Measurements from ENCODE around the gene SELENOO. TPM values are rescaled to one million over a fixed set of nuclear protein-coding genes. Genes with fewer than 3 reads are reported as not detected.

The SELENOO gene
- total RNA-seq, 1 experiment from 2014 or later, result 27.0 TPM

- POLR2A ChIA-PET, result interaction anchor here (0.6 to 0.7 kb wide), 2 partner anchors 52 to 269 kb away, joined by 3 to 5 read pairs; no protein-coding TSS in a partner anchor
- CTCF ChIA-PET, result interaction anchor here (1.1 kb wide), 2 partner anchors 8 to 10 kb away, joined by 3 to 8 read pairs; partner anchors contain the start of gene HDAC10
- Mint-ChIP-seq H3K4me3 (peak overlapping the region; percentile 99), H3K4me1 (peaks cover 16% of the 10 kb centered on the region), H3K9me3 (no peaks in the 10 kb centered on the region), H3K27ac (no peak overlapping the region), H3K27me3 (ENCODE audit: low read depth) (no peaks in the 10 kb centered on the region), H3K36me3 (0 out of 2 replicates have a peak, but pooled peaks cover 2% of the 10 kb centered on the region)
- DNase-seq (ENCODE audit: low spot score), result no peak
- no peak for ATAC-seq
- TF ChIP-seq NR1H2 (CRISPR knock-in tag; IDR thresholded peaks at IDR 0.05), result no peak
- no peak for TF ChIP-seq GABPB1 (CRISPR knock-in tag; IDR thresholded peaks at IDR 0.05)
- TF ChIP-seq KAT7 (CRISPR knock-in tag; IDR thresholded peaks at IDR 0.05; ENCODE audit: borderline replicate concordance), result no peak
These were observed 41.7 kb downstream of the SELENOO start for GRCh38 chr22:50242406-50242949.

GRCh38 chr22:50243685-50244419 lies 43.0 kb downstream of the SELENOO start:
- H3K36me3 Mint-ChIP-seq, result 0 out of 2 replicates have a peak, but pooled peaks cover 2% of the 10 kb centered on the region
- no peaks in the 10 kb centered on the region for H3K9me3 Mint-ChIP-seq
- H3K27ac Mint-ChIP-seq, result peak overlapping the region; percentile 99; the same call in 1 of the 2 replicates
- H3K4me3 Mint-ChIP-seq, result peak overlapping the region; percentile 99
- TF ChIP-seq ATF2 (CRISPR knock-in tag; IDR thresholded peaks at IDR 0.05; ENCODE audit: borderline replicate concordance, low read depth), result no peak
- CTCF ChIA-PET, result interaction anchor here (0.7 to 1.1 kb wide), 6 partner anchors 9 to 97 kb away, joined by 3 to 5 read pairs (median 3); partner anchors contain the start of gene PLXNB2
- DNase-seq (ENCODE audit: low spot score), result no peak
- POLR2A ChIA-PET, result no interaction called here
- H3K27me3 Mint-ChIP-seq (ENCODE audit: low read depth), result no peaks in the 10 kb centered on the region
- ATAC-seq, result no peak; the same call in 1 of the 2 replicates
- peaks cover 16% of the 10 kb centered on the region for H3K4me1 Mint-ChIP-seq

- H3K9me3 Mint-ChIP-seq, result no peaks in the 10 kb centered on the region
- H3K27me3 Mint-ChIP-seq (ENCODE audit: low read depth), result no peaks in the 10 kb centered on the region
- H3K4me3 Mint-ChIP-seq, result peak within 1 kb of the TSS; percentile 99
- H3K4me1 Mint-ChIP-seq, result peaks cover 16% of the 10 kb centered on the region
- DNase-seq (ENCODE audit: low spot score) (peak; percentile 91), ATAC-seq (peak; percentile 72)
- H3K36me3 Mint-ChIP-seq, result 0 out of 2 replicates have a peak, but pooled peaks cover 2% of the 10 kb centered on the region
- CTCF ChIA-PET, result interaction anchor here (0.7 to 2.0 kb wide), 5 partner anchors 62 to 97 kb away, joined by 3 to 5 read pairs (median 3); partner anchors contain the start of gene PLXNB2
- POLR2A ChIA-PET, result no interaction called here
- peak within 1 kb of the TSS; percentile 99 for H3K27ac Mint-ChIP-seq
- no peak for TF ChIP-seq EMX1 (CRISPR knock-in tag; IDR thresholded peaks at IDR 0.05)
- peak; percentile 90 for TF ChIP-seq SP1 (CRISPR knock-in tag; conservative IDR thresholded peaks at IDR 0.05)
- TF ChIP-seq CREM (CRISPR knock-in tag; IDR thresholded peaks at IDR 0.05), result peak; percentile 100
- TF ChIP-seq FOXP1 (CRISPR knock-in tag; IDR thresholded peaks at IDR 0.05; ENCODE audit: borderline replicate concordance), result peak; percentile 43; the same call in 1 of the 2 replicates
- peak; percentile 76 for TF ChIP-seq HMGXB4 (CRISPR knock-in tag; IDR thresholded peaks at IDR 0.05)
- TF ChIP-seq SOX15 (CRISPR knock-in tag; IDR thresholded peaks at IDR 0.05), result no peak
- TF ChIP-seq ZBTB43 (CRISPR knock-in tag; IDR thresholded peaks at IDR 0.05), result no peak
- peak; percentile 34; the same call in 1 of the 2 replicates for TF ChIP-seq NFYB (CRISPR knock-in tag; conservative IDR thresholded peaks at IDR 0.05; ENCODE audit: low read depth)
- TF ChIP-seq ZMAT4 (CRISPR knock-in tag; IDR thresholded peaks at IDR 0.05), result no peak
- no peak for TF ChIP-seq MLX (CRISPR knock-in tag; IDR thresholded peaks at IDR 0.05)
- TF ChIP-seq ZNF281 (CRISPR knock-in tag; IDR thresholded peaks at IDR 0.05), result no peak
- TF ChIP-seq TP53 (CRISPR knock-in tag; IDR thresholded peaks at IDR 0.05), result peak; percentile 89
- no peak for TF ChIP-seq ZNF121 (CRISPR knock-in tag; IDR thresholded peaks at IDR 0.05)
- no peak; the same call in 1 of the 2 replicates for TF ChIP-seq JUN (CRISPR knock-in tag; IDR thresholded peaks at IDR 0.05)
These were observed 43.8 kb downstream of the SELENOO start, which contains the start of gene TUBGCP6 for GRCh38 chr22:50244420-50245213. TUBGCP6 (minus strand) TSS chr22:50245023; CDS start chr22:50244459, 564 bp downstream.

Measured in WTC11 (cell line).